Liver (tissue), 9 donors: ENCODE measurements around the gene SLC25A25. TPM values are rescaled to one million over a fixed set of nuclear protein-coding genes. Genes with fewer than 3 reads are reported as not detected.

Experiments used
- DNase-seq: peaks from one replicate; pipeline ENCODE4 v3.0.0-alpha.2; 2017; ENCODE audit warnings: low spot score
- H3K27ac ChIP-seq, 2 donors: one replicate each; pipeline ENCODE4 v1.7.0; 2013; ENCODE audit warnings: inconsistent platforms in 2 of 2, low read length in 2 of 2, control low read depth in 1 of 2, low read depth in 1 of 2, mild to moderate bottlenecking in 1 of 2
- H3K27me3 ChIP-seq, 4 donors: one replicate each; pipeline versions ENCODE4 v1.6.1 to v1.7.0; 2013; ENCODE audit warnings: low read length in 3 of 4, inconsistent platforms in 1 of 4, mild to moderate bottlenecking in 1 of 4, moderate library complexity in 1 of 4; ENCODE audit not compliant: control insufficient read depth in 4 of 4, insufficient read depth in 4 of 4
- H3K36me3 ChIP-seq, 4 donors: one replicate each; pipeline versions ENCODE4 v1.6.1 to v1.7.0; 2013; ENCODE audit warnings: low read length in 3 of 4, mild to moderate bottlenecking in 3 of 4, low read depth in 1 of 4, moderate library complexity in 1 of 4; ENCODE audit not compliant: control insufficient read depth in 4 of 4, insufficient read depth in 3 of 4
- H3K4me1 ChIP-seq, 4 donors: one replicate each; pipeline versions ENCODE4 v1.6.1 to v1.7.0; 2013; ENCODE audit warnings: low read length in 3 of 4, mild to moderate bottlenecking in 3 of 4, moderate library complexity in 1 of 4; ENCODE audit not compliant: control insufficient read depth in 4 of 4, insufficient read depth in 4 of 4
- H3K4me3 ChIP-seq, 3 donors: one replicate each; pipeline versions ENCODE4 v1.6.1 to v1.7.0; 2013; ENCODE audit warnings: low read length in 3 of 3, control low read depth in 1 of 3, low read depth in 1 of 3, mild to moderate bottlenecking in 1 of 3
- H3K9ac ChIP-seq, 2 donors: one replicate each; pipeline ENCODE4 v1.7.0; 2013; ENCODE audit warnings: low read length in 2 of 2, mild to moderate bottlenecking in 2 of 2, moderate library complexity in 2 of 2, control low read depth in 1 of 2, low read depth in 1 of 2
- H3K9me3 ChIP-seq, 4 donors: one replicate each; pipeline versions ENCODE4 v1.6.1 to v1.7.0; 2013; ENCODE audit warnings: low read length in 3 of 4; ENCODE audit not compliant: control insufficient read depth in 4 of 4
- EGR1 ChIP-seq, 2 donors: IDR thresholded peaks; 2 replicates each; pipeline ENCODE4 v1.6.1; 2016 to 2018; ENCODE audit warnings: antibody characterized with exemption in 2 of 2, low read depth in 2 of 2
- FOXA1 ChIP-seq: IDR thresholded peaks from 2 replicates; pipeline ENCODE4 v1.6.1; 2016; ENCODE audit warnings: antibody characterized with exemption
- FOXA2 ChIP-seq: IDR thresholded peaks from 2 replicates; pipeline ENCODE4 v1.6.1; 2016; ENCODE audit warnings: antibody characterized with exemption
- GABPA ChIP-seq, 2 donors: IDR thresholded peaks in 1 of 2; conservative IDR thresholded peaks in 1 of 2; 2 replicates each; pipeline ENCODE4 v1.6.1; 2016; ENCODE audit warnings: antibody characterized with exemption in 2 of 2, mild to moderate bottlenecking in 1 of 2, moderate library complexity in 1 of 2
- HNF4A ChIP-seq, 2 donors: conservative IDR thresholded peaks; 2 replicates each; pipeline ENCODE4 v1.6.1; 2016; ENCODE audit warnings: antibody characterized with exemption in 2 of 2, mild to moderate bottlenecking in 2 of 2
- HNF4G ChIP-seq: IDR thresholded peaks from 2 replicates; pipeline ENCODE4 v1.6.1; 2016; ENCODE audit warnings: antibody characterized with exemption
- JUND ChIP-seq, 2 donors: IDR thresholded peaks; 2 replicates each; pipeline ENCODE4 v1.6.1; 2016; ENCODE audit warnings: antibody characterized with exemption in 2 of 2
- NR2F2 ChIP-seq: IDR thresholded peaks from 2 replicates; pipeline ENCODE4 v1.6.1; 2016; ENCODE audit warnings: antibody characterized with exemption
- RAD21 ChIP-seq, 2 donors: IDR thresholded peaks; 2 replicates each; pipeline ENCODE4 v1.6.1; 2016; ENCODE audit warnings: antibody characterized with exemption in 2 of 2, mild to moderate bottlenecking in 2 of 2
- RXRA ChIP-seq, 2 donors: IDR thresholded peaks; 2 replicates each; pipeline ENCODE4 v1.6.1; 2017 to 2018; ENCODE audit warnings: antibody characterized with exemption in 2 of 2, mild to moderate bottlenecking in 1 of 2
- SP1 ChIP-seq: IDR thresholded peaks from 2 replicates; pipeline ENCODE4 v1.6.1; 2018; ENCODE audit warnings: antibody characterized with exemption, mild to moderate bottlenecking
- TAF1 ChIP-seq: conservative IDR thresholded peaks from 2 replicates; pipeline ENCODE4 v1.6.1; 2016; ENCODE audit warnings: antibody characterized with exemption, mild to moderate bottlenecking
- YY1 ChIP-seq: IDR thresholded peaks from 2 replicates; pipeline ENCODE4 v1.6.1; 2016; ENCODE audit warnings: antibody characterized with exemption, mild to moderate bottlenecking
- WGBS: extraction: QIAGEN DNeasy Blood & Tissue Kit; methylation state at CpG from one replicate; pipeline ENCODE4 v1.1.7; 2013; 5-methylcytosine and 5-hydroxymethylcytosine counted together
- polyA plus RNA-seq, 2 donors: library from polyadenylated mRNA; stranded (reverse) in 1 of 2; unstranded in 1 of 2; fragments of 200-250 nt in 1 of 2; fragments of >200 nt in 1 of 2; fragmentation: Nextera tagmentation in 1 of 2; extraction: Ambion mirVana in 1 of 2; gene quantifications; one replicate each; pipeline versions ENCODE4 v1.2.1 to v1.2.3, GENCODE V29; 2013 to 2015
- total RNA-seq, 2 donors: library from RNA; depleted of rRNA; stranded (reverse); fragments of >200 nt; gene quantifications; one replicate each; pipeline ENCODE4 v1.2.3, GENCODE V29; 2014
- TF ChIP-seq, protein P1 (sequence below): fragments of 150-350 bp; IDR thresholded peaks from 2 replicates; pipeline ENCODE4 v1.5.1; 2017; ENCODE audit warnings: improper control_type of control experiment, low read depth, low read length; ENCODE audit not compliant: missing input control
- TF ChIP-seq, protein P2 (sequence below): IDR thresholded peaks from 2 replicates; pipeline ENCODE4 v1.6.1; 2016; ENCODE audit warnings: antibody characterized with exemption
- TF ChIP-seq, protein P3 (sequence below): IDR thresholded peaks from 2 replicates; pipeline ENCODE4 v1.6.1; 2016; ENCODE audit warnings: antibody characterized with exemption
- TF ChIP-seq, protein P4 (sequence below): IDR thresholded peaks from 2 replicates; pipeline ENCODE4 v1.6.1; 2016; ENCODE audit warnings: antibody characterized with exemption
- TF ChIP-seq, protein P5 (sequence below): IDR thresholded peaks from 2 replicates; pipeline ENCODE4 v1.6.1; 2016; ENCODE audit warnings: antibody characterized with exemption, mild to moderate bottlenecking
- donor health status: healthy.
- donor health status: healthy.
- donor health status: healthy.
- donor health status: healthy.
- donor health status: healthy.

Gene SLC25A25
- total and polyA plus RNA-seq, 4 donors, result 21.7 to 74.6 (median 39.3) TPM

DNA sequence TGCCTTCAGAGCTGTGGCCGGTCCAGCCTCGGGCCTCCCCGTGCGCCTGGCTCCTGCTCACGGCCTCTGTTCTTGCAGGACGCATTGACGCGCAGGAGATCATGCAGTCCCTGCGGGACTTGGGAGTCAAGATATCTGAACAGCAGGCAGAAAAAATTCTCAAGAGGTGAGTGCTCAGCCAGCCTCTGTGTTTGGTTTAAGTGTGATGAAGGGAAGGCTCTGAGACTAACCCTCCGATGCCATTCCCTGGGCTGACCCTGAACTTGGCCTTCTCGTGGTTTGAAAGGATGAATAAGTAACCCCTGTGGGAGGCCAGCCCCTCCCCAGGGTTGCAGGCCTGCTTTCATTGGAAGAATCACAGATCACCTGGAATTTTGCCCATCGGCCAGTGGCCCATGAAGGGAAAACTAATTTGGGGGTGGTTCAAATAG lies 33.2 kb downstream of the SLC25A25 start:
- peak overlapping the region in 2 of 3 donors; percentile 56 to 93 for H3K4me3 ChIP-seq
- peaks cover 9 to 20% (median 9%) of the 10 kb centered on the region in 4 donors for H3K36me3 ChIP-seq
- H3K9ac ChIP-seq, result peak overlapping the region; percentile 98 to 99
- H3K27me3 ChIP-seq, result no peaks in the 10 kb centered on the region
- TF ChIP-seq, protein P1, sequence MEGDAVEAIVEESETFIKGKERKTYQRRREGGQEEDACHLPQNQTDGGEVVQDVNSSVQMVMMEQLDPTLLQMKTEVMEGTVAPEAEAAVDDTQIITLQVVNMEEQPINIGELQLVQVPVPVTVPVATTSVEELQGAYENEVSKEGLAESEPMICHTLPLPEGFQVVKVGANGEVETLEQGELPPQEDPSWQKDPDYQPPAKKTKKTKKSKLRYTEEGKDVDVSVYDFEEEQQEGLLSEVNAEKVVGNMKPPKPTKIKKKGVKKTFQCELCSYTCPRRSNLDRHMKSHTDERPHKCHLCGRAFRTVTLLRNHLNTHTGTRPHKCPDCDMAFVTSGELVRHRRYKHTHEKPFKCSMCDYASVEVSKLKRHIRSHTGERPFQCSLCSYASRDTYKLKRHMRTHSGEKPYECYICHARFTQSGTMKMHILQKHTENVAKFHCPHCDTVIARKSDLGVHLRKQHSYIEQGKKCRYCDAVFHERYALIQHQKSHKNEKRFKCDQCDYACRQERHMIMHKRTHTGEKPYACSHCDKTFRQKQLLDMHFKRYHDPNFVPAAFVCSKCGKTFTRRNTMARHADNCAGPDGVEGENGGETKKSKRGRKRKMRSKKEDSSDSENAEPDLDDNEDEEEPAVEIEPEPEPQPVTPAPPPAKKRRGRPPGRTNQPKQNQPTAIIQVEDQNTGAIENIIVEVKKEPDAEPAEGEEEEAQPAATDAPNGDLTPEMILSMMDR, result no peak
- TF ChIP-seq FOXA1, result no peak
- peak; percentile 67 for TF ChIP-seq TAF1
- TF ChIP-seq, protein P2, sequence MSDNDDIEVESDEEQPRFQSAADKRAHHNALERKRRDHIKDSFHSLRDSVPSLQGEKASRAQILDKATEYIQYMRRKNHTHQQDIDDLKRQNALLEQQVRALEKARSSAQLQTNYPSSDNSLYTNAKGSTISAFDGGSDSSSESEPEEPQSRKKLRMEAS, result peak; percentile 11
- TF ChIP-seq, protein P3, sequence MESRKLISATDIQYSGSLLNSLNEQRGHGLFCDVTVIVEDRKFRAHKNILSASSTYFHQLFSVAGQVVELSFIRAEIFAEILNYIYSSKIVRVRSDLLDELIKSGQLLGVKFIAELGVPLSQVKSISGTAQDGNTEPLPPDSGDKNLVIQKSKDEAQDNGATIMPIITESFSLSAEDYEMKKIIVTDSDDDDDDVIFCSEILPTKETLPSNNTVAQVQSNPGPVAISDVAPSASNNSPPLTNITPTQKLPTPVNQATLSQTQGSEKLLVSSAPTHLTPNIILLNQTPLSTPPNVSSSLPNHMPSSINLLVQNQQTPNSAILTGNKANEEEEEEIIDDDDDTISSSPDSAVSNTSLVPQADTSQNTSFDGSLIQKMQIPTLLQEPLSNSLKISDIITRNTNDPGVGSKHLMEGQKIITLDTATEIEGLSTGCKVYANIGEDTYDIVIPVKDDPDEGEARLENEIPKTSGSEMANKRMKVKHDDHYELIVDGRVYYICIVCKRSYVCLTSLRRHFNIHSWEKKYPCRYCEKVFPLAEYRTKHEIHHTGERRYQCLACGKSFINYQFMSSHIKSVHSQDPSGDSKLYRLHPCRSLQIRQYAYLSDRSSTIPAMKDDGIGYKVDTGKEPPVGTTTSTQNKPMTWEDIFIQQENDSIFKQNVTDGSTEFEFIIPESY, result peak; percentile 29
- TF ChIP-seq, protein P4, sequence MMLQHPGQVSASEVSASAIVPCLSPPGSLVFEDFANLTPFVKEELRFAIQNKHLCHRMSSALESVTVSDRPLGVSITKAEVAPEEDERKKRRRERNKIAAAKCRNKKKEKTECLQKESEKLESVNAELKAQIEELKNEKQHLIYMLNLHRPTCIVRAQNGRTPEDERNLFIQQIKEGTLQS, result no peak
- TF ChIP-seq RAD21 (IDR thresholded peaks at IDR 0.05), result peak in 1 of 2 donors; percentile 7
- no peak for TF ChIP-seq FOXA2
- TF ChIP-seq SP1, result peak; percentile 32
- no peak for TF ChIP-seq GABPA (IDR thresholded peaks at IDR 0.05 in 1 of 2, conservative IDR thresholded peaks at IDR 0.05 in 1 of 2)
- TF ChIP-seq, protein P5, sequence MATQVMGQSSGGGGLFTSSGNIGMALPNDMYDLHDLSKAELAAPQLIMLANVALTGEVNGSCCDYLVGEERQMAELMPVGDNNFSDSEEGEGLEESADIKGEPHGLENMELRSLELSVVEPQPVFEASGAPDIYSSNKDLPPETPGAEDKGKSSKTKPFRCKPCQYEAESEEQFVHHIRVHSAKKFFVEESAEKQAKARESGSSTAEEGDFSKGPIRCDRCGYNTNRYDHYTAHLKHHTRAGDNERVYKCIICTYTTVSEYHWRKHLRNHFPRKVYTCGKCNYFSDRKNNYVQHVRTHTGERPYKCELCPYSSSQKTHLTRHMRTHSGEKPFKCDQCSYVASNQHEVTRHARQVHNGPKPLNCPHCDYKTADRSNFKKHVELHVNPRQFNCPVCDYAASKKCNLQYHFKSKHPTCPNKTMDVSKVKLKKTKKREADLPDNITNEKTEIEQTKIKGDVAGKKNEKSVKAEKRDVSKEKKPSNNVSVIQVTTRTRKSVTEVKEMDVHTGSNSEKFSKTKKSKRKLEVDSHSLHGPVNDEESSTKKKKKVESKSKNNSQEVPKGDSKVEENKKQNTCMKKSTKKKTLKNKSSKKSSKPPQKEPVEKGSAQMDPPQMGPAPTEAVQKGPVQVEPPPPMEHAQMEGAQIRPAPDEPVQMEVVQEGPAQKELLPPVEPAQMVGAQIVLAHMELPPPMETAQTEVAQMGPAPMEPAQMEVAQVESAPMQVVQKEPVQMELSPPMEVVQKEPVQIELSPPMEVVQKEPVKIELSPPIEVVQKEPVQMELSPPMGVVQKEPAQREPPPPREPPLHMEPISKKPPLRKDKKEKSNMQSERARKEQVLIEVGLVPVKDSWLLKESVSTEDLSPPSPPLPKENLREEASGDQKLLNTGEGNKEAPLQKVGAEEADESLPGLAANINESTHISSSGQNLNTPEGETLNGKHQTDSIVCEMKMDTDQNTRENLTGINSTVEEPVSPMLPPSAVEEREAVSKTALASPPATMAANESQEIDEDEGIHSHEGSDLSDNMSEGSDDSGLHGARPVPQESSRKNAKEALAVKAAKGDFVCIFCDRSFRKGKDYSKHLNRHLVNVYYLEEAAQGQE, result peak; percentile 71
- TF ChIP-seq HNF4G, result no peak
- TF ChIP-seq EGR1 (IDR thresholded peaks at IDR 0.05; ENCODE audit: low read depth in 2 of 2), result no peak
- peak; percentile 48 to 50 for TF ChIP-seq HNF4A (conservative IDR thresholded peaks at IDR 0.05)
- peak; percentile 27 to 32 for TF ChIP-seq JUND (IDR thresholded peaks at IDR 0.05)
- peak; percentile 37 for TF ChIP-seq YY1
- TF ChIP-seq RXRA (IDR thresholded peaks at IDR 0.05), result peak; percentile 79 to 85
- peak; percentile 57 for TF ChIP-seq NR2F2
- WGBS, result 53% methylated on average over 12 of the region's 12 CpGs
- DNase-seq, result no peak
- H3K9me3 ChIP-seq, result no peaks in the 10 kb centered on the region
- peak overlapping the region; percentile 91 to 94 for H3K27ac ChIP-seq
- peaks cover 17 to 72% (median 55%) of the 10 kb centered on the region in 4 donors for H3K4me1 ChIP-seq
